ENCODE measurements around the gene APBA2.

DNA sequence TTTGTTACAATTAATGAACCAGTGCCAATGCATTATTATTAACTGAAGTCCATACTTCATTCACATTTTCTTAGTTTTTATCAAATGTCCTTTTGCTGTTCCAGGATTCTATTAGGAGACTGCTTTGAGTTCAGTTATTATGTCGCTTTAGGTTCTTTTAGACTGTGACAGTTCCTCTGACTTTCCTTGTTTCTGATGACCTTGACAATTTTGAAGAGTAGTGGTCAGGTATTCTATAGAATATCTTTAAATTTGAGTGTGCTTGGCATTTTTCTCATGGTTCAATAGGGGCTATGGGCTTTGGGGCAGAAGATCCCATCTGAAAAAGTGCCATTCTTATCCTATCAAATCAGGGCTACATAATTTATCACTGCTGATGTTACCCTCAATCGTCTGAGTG, 126.3 kb downstream of the APBA2 start:
- TF ChIP-seq, protein P1, sequence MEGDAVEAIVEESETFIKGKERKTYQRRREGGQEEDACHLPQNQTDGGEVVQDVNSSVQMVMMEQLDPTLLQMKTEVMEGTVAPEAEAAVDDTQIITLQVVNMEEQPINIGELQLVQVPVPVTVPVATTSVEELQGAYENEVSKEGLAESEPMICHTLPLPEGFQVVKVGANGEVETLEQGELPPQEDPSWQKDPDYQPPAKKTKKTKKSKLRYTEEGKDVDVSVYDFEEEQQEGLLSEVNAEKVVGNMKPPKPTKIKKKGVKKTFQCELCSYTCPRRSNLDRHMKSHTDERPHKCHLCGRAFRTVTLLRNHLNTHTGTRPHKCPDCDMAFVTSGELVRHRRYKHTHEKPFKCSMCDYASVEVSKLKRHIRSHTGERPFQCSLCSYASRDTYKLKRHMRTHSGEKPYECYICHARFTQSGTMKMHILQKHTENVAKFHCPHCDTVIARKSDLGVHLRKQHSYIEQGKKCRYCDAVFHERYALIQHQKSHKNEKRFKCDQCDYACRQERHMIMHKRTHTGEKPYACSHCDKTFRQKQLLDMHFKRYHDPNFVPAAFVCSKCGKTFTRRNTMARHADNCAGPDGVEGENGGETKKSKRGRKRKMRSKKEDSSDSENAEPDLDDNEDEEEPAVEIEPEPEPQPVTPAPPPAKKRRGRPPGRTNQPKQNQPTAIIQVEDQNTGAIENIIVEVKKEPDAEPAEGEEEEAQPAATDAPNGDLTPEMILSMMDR (IDR thresholded peaks at IDR 0.05): no peak
- no peak for TF ChIP-seq POLR2A (IDR thresholded peaks at IDR 0.05)
- no peak for TF ChIP-seq EP300 (IDR thresholded peaks at IDR 0.05)
